Neuronal stem cell (in vitro differentiated cells): Measurements from ENCODE around the gene TMEM236.

Source experiments
- DNase-seq: peaks from one replicate; pipeline ENCODE4 v3.0.0-alpha.2; 2013; ENCODE audit warnings: low spot score
- H2AFZ ChIP-seq: one replicate; pipeline ENCODE4 v1.6.1; 2013; ENCODE audit warnings: mild to moderate bottlenecking, low read length, inconsistent platforms
- H2AK5ac ChIP-seq: 2 replicates; pipeline ENCODE4 v1.6.1; 2013; ENCODE audit warnings: low read depth, mild to moderate bottlenecking, inconsistent platforms, low read length, moderate library complexity, mixed read lengths
- H2BK120ac ChIP-seq: 2 replicates; pipeline ENCODE4 v1.6.1; 2013; ENCODE audit warnings: low read depth, mild to moderate bottlenecking, inconsistent platforms, low read length, moderate library complexity, mixed read lengths
- H2BK12ac ChIP-seq: one replicate; pipeline ENCODE4 v1.6.1; 2013; ENCODE audit warnings: low read length, inconsistent platforms
- H2BK15ac ChIP-seq: 2 replicates; pipeline ENCODE4 v1.6.1; 2013; ENCODE audit warnings: mild to moderate bottlenecking, low read length, inconsistent platforms, mixed read lengths
- H2BK5ac ChIP-seq: one replicate; pipeline ENCODE4 v1.6.1; 2013; ENCODE audit warnings: inconsistent platforms, mild to moderate bottlenecking, low read length, moderate library complexity
- H3K14ac ChIP-seq: one replicate; pipeline ENCODE4 v1.6.1; 2013; ENCODE audit warnings: low read length, inconsistent platforms
- H3K18ac ChIP-seq: 2 replicates; pipeline ENCODE4 v1.6.1; 2013; ENCODE audit warnings: low read length, inconsistent platforms
- H3K23ac ChIP-seq: 2 replicates; pipeline ENCODE4 v1.6.1; 2013; ENCODE audit warnings: low read depth, mild to moderate bottlenecking, mixed read lengths, low read length, inconsistent platforms; ENCODE audit not compliant: poor library complexity
- H3K27ac ChIP-seq: replicated peaks from 3 replicates; pipeline ENCODE4 v1.5.1; 2013; ENCODE audit warnings: low read length, inconsistent platforms
- H3K27me3 ChIP-seq, 3 experiments: 2 replicates each; pipeline ENCODE4 v1.6.1; 2013; ENCODE audit warnings: low read length in 3 of 3, mild to moderate bottlenecking in 2 of 3, inconsistent platforms in 1 of 3, low read depth in 1 of 3, mixed read lengths in 1 of 3, moderate library complexity in 1 of 3; ENCODE audit not compliant: control insufficient read depth in 3 of 3, insufficient read depth in 3 of 3
- H3K36me3 ChIP-seq, 2 donors: replicated peaks in 1 of 2; 2 replicates each; pipeline ENCODE4 v1.6.1; 2013; ENCODE audit warnings: low read length in 2 of 2; ENCODE audit not compliant: control insufficient read depth in 2 of 2, insufficient read depth in 2 of 2
- H3K4ac ChIP-seq: 2 replicates; pipeline ENCODE4 v1.6.1; 2013; ENCODE audit warnings: inconsistent platforms, mild to moderate bottlenecking, low read length, moderate library complexity
- H3K4me1 ChIP-seq, 2 donors: 1 replicate in 1 of 2; 2 replicates in 1 of 2; pipeline ENCODE4 v1.6.1; 2013; ENCODE audit warnings: low read length in 2 of 2, low read depth in 1 of 2; ENCODE audit not compliant: control insufficient read depth in 2 of 2, insufficient read depth in 1 of 2
- H3K4me2 ChIP-seq: one replicate; pipeline ENCODE4 v1.6.1; 2013; ENCODE audit warnings: mild to moderate bottlenecking, low read length, inconsistent platforms; ENCODE audit not compliant: insufficient read depth, poor library complexity, severe bottlenecking
- H3K4me3 ChIP-seq, 2 donors: 2 replicates each; pipeline ENCODE4 v1.5.1; 2013; ENCODE audit warnings: low read length in 2 of 2, mild to moderate bottlenecking in 2 of 2, inconsistent platforms in 1 of 2, moderate library complexity in 1 of 2
- H3K79me1 ChIP-seq: one replicate; pipeline ENCODE4 v1.6.1; 2013; ENCODE audit warnings: low read depth, mild to moderate bottlenecking, inconsistent platforms, low read length, moderate library complexity
- H3K9ac ChIP-seq: one replicate; pipeline ENCODE4 v1.6.1; 2013; ENCODE audit warnings: mild to moderate bottlenecking, low read depth, low read length, inconsistent platforms; ENCODE audit not compliant: poor library complexity
- H3K9me3 ChIP-seq, 2 donors: replicated peaks in 1 of 2; 2 replicates each; pipeline versions ENCODE3 to v1.6.1; 2013; ENCODE audit warnings: low read length in 2 of 2, mild to moderate bottlenecking in 2 of 2, inconsistent platforms in 1 of 2, low read depth in 1 of 2, mixed read lengths in 1 of 2, moderate library complexity in 1 of 2; ENCODE audit not compliant: control insufficient read depth in 2 of 2, insufficient read depth in 1 of 2
- H4K8ac ChIP-seq: one replicate; pipeline ENCODE4 v1.6.1; 2013; ENCODE audit warnings: low read depth, mild to moderate bottlenecking, inconsistent platforms, low read length, moderate library complexity
- H4K91ac ChIP-seq: one replicate; pipeline ENCODE4 v1.6.1; 2013; ENCODE audit warnings: low read length, low read depth, mild to moderate bottlenecking, inconsistent platforms; ENCODE audit not compliant: poor library complexity
- WGBS, 2 donors: extraction: QIAGEN DNeasy Blood & Tissue Kit; methylation state at CpG; one replicate each; pipeline ENCODE4 v1.1.7; 2013; ENCODE audit warnings: missing lambda C conversion rate in 2 of 2, mixed read lengths in 1 of 2; ENCODE audit not compliant: insufficient read length in 2 of 2, insufficient replicate concordance in 1 of 2; ENCODE audit errors: extremely low coverage in 2 of 2; 5-methylcytosine and 5-hydroxymethylcytosine counted together

TMEM236 gene

GRCh38 chr10:17795813-17796594 is 44.0 kb downstream of the TMEM236 start:
- 100% methylated on average over 1 of the region's 17 CpGs; no CpG with 5 or more reads in 1 of the 2 donors for whole genome bisulfite sequencing, 2 donors
- Histone ChIP-seq H3K9me3 (peaks cover 0 to 2% of the 10 kb centered on the region in 2 donors), H3K18ac (no peak overlapping the region), H4K8ac (no peak overlapping the region), H3K14ac (no peak overlapping the region), H3K4me3 (no peak overlapping the region), H2BK15ac (no peak overlapping the region), H2BK12ac (no peak overlapping the region), H3K9ac (no peak overlapping the region), H3K23ac (no peak overlapping the region), H2BK5ac (no peak overlapping the region), H3K27me3 (no peaks in the 10 kb centered on the region), H2AFZ (no peak overlapping the region), H3K36me3 (no peaks in the 10 kb centered on the region), H3K4me2 (no peak overlapping the region), H3K79me1 (no peaks in the 10 kb centered on the region), H3K4ac (no peak overlapping the region), H2AK5ac (no peak overlapping the region), H3K27ac (no peak overlapping the region), H3K4me1 (no peaks in the 10 kb centered on the region), H4K91ac (no peak overlapping the region), H2BK120ac (no peak overlapping the region)
- no peak for DNase-seq

DNA sequence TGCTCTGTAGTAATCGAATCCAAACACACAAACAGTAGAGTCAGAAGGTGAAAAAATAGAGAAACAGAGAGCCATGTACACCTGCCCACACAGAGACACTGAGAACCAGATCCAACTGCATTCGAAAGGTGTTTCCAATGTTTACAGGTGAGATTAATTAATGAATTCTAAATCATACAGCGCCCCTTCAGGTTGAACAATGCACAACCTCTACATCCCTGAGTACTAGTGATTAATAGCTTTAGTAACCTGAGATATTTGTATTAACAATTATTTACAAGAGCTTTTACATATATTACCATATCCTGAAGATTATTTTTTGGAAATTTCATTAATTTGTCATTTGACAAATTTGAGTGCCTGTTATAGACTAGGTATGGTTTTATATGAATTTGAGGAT is 49.5 kb downstream of the TMEM236 start:
- H3K9ac ChIP-seq = no peak overlapping the region
- no peak overlapping the region for H3K4ac ChIP-seq
- no peaks in the 10 kb centered on the region for H3K79me1 ChIP-seq
- H3K9me3 ChIP-seq = peaks cover 0 to 2% of the 10 kb centered on the region in 2 donors
- H3K27ac ChIP-seq = no peak overlapping the region
- H3K4me3 ChIP-seq = no peak overlapping the region
- no peak overlapping the region for H2AK5ac ChIP-seq
- no peaks in the 10 kb centered on the region for H3K36me3 ChIP-seq
- no peak overlapping the region for H2BK5ac ChIP-seq
- H3K4me1 ChIP-seq = peaks cover 0 to 2% of the 10 kb centered on the region in 2 donors
- H2BK15ac ChIP-seq = no peak overlapping the region
- no peak overlapping the region for H3K18ac ChIP-seq
- H2BK120ac ChIP-seq = no peak overlapping the region
- H4K8ac ChIP-seq = no peak overlapping the region
- no CpG with 5 or more reads among the region's 3 CpGs for WGBS, 2 donors
- H3K14ac ChIP-seq = no peak overlapping the region
- H2AFZ ChIP-seq = no peak overlapping the region
- DNase-seq = no peak
- no peak overlapping the region for H3K4me2 ChIP-seq
- no peak overlapping the region for H3K23ac ChIP-seq
- no peak overlapping the region for H2BK12ac ChIP-seq
- H4K91ac ChIP-seq = no peak overlapping the region
- no peaks in the 10 kb centered on the region for H3K27me3 ChIP-seq

DNA sequence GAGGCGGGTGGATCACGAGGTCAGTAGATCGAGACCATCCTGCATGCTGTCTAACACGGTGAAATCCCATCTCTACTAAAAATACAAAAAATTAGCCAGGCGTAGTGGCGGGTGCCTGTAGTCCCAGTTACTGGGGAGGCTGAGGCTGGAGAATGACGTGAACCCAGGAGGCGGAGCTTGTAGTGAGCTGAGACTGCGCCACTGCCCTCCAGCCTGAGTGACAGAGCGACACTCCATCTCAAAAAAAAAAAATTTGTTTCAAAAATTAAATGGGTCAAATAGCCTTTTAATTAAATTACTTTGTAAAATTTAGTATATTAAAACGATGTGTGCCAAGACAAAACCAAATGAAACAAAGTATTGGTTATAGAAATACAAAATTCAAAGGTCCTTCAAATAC is 50.3 kb downstream of the TMEM236 start:
- Histone ChIP-seq H2BK15ac (no peak overlapping the region), H4K91ac (no peak overlapping the region), H2AK5ac (no peak overlapping the region), H3K36me3 (no peaks in the 10 kb centered on the region), H3K4me1 (peaks cover 0 to 2% of the 10 kb centered on the region in 2 donors), H4K8ac (no peak overlapping the region), H2BK5ac (no peak overlapping the region), H2BK12ac (no peak overlapping the region), H3K4ac (no peak overlapping the region), H3K27me3 (no peaks in the 10 kb centered on the region), H3K9me3 (no peaks in the 10 kb centered on the region), H2BK120ac (no peak overlapping the region), H3K27ac (no peak overlapping the region), H3K4me2 (no peak overlapping the region), H3K14ac (no peak overlapping the region), H2AFZ (no peak overlapping the region), H3K4me3 (no peak overlapping the region), H3K18ac (no peak overlapping the region), H3K79me1 (no peaks in the 10 kb centered on the region), H3K9ac (no peak overlapping the region), H3K23ac (no peak overlapping the region)
- no peak for DNase-seq
- no CpG with 5 or more reads among the region's 11 CpGs for WGBS, 2 donors

DNA sequence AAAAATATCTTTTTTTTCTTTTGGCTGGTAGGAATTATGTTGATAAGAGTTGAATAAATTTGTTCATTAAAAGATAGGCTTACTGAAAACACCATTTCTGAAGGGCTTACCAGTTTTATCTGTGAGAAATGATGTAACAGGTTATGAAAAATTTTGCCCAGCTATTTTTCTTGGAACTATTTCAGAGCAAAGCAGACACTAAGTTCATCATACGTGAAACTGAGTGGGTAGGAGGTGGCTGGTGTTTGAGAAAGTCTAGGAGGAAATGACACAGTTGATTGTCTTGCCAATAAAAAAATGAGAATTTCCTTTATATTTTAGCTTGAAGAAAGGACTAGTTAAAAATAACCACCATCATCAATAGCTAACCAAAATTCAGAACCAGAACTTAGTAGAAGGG is 51.0 kb downstream of the TMEM236 start:
- no peak overlapping the region for H3K4me3 ChIP-seq
- no peak overlapping the region for H4K91ac ChIP-seq
- DNase-seq = no peak
- H3K14ac ChIP-seq = no peak overlapping the region
- no peak overlapping the region for H2BK15ac ChIP-seq
- no peak overlapping the region for H2AK5ac ChIP-seq
- no CpG with 5 or more reads among the region's 1 CpG for WGBS, 2 donors
- no peak overlapping the region for H3K9ac ChIP-seq
- H3K9me3 ChIP-seq = no peaks in the 10 kb centered on the region
- no peak overlapping the region for H3K4ac ChIP-seq
- H2BK5ac ChIP-seq = no peak overlapping the region
- H3K36me3 ChIP-seq = no peaks in the 10 kb centered on the region
- H3K4me1 ChIP-seq = peaks cover 0 to 2% of the 10 kb centered on the region in 2 donors
- no peak overlapping the region for H3K27ac ChIP-seq
- H2BK12ac ChIP-seq = no peak overlapping the region
- no peaks in the 10 kb centered on the region for H3K27me3 ChIP-seq
- no peak overlapping the region for H3K18ac ChIP-seq
- H3K23ac ChIP-seq = no peak overlapping the region
- no peak overlapping the region for H4K8ac ChIP-seq
- H2BK120ac ChIP-seq = no peak overlapping the region
- H3K4me2 ChIP-seq = no peak overlapping the region
- no peak overlapping the region for H2AFZ ChIP-seq
- H3K79me1 ChIP-seq = no peaks in the 10 kb centered on the region
